Liver (tissue), 9 donors: ENCODE measurements around the gene NKD1. TPM values are rescaled to one million over a fixed set of nuclear protein-coding genes. Genes with fewer than 3 reads are reported as not detected.

Experiments used
- DNase-seq: peaks from one replicate; pipeline ENCODE4 v3.0.0-alpha.2; 2017; ENCODE audit warnings: low spot score
- H3K27ac ChIP-seq, 2 donors: one replicate each; pipeline ENCODE4 v1.7.0; 2013; ENCODE audit warnings: inconsistent platforms in 2 of 2, low read length in 2 of 2, control low read depth in 1 of 2, low read depth in 1 of 2, mild to moderate bottlenecking in 1 of 2
- H3K27me3 ChIP-seq, 4 donors: one replicate each; pipeline versions ENCODE4 v1.6.1 to v1.7.0; 2013; ENCODE audit warnings: low read length in 3 of 4, inconsistent platforms in 1 of 4, mild to moderate bottlenecking in 1 of 4, moderate library complexity in 1 of 4; ENCODE audit not compliant: control insufficient read depth in 4 of 4, insufficient read depth in 4 of 4
- H3K36me3 ChIP-seq, 4 donors: one replicate each; pipeline versions ENCODE4 v1.6.1 to v1.7.0; 2013; ENCODE audit warnings: low read length in 3 of 4, mild to moderate bottlenecking in 3 of 4, low read depth in 1 of 4, moderate library complexity in 1 of 4; ENCODE audit not compliant: control insufficient read depth in 4 of 4, insufficient read depth in 3 of 4
- H3K4me1 ChIP-seq, 4 donors: one replicate each; pipeline versions ENCODE4 v1.6.1 to v1.7.0; 2013; ENCODE audit warnings: low read length in 3 of 4, mild to moderate bottlenecking in 3 of 4, moderate library complexity in 1 of 4; ENCODE audit not compliant: control insufficient read depth in 4 of 4, insufficient read depth in 4 of 4
- H3K4me3 ChIP-seq, 3 donors: one replicate each; pipeline versions ENCODE4 v1.6.1 to v1.7.0; 2013; ENCODE audit warnings: low read length in 3 of 3, control low read depth in 1 of 3, low read depth in 1 of 3, mild to moderate bottlenecking in 1 of 3
- H3K9ac ChIP-seq, 2 donors: one replicate each; pipeline ENCODE4 v1.7.0; 2013; ENCODE audit warnings: low read length in 2 of 2, mild to moderate bottlenecking in 2 of 2, moderate library complexity in 2 of 2, control low read depth in 1 of 2, low read depth in 1 of 2
- H3K9me3 ChIP-seq, 4 donors: one replicate each; pipeline versions ENCODE4 v1.6.1 to v1.7.0; 2013; ENCODE audit warnings: low read length in 3 of 4; ENCODE audit not compliant: control insufficient read depth in 4 of 4
- EGR1 ChIP-seq, 2 donors: IDR thresholded peaks; 2 replicates each; pipeline ENCODE4 v1.6.1; 2016 to 2018; ENCODE audit warnings: antibody characterized with exemption in 2 of 2, low read depth in 2 of 2
- FOXA1 ChIP-seq: IDR thresholded peaks from 2 replicates; pipeline ENCODE4 v1.6.1; 2016; ENCODE audit warnings: antibody characterized with exemption
- FOXA2 ChIP-seq: IDR thresholded peaks from 2 replicates; pipeline ENCODE4 v1.6.1; 2016; ENCODE audit warnings: antibody characterized with exemption
- GABPA ChIP-seq, 2 donors: IDR thresholded peaks in 1 of 2; conservative IDR thresholded peaks in 1 of 2; 2 replicates each; pipeline ENCODE4 v1.6.1; 2016; ENCODE audit warnings: antibody characterized with exemption in 2 of 2, mild to moderate bottlenecking in 1 of 2, moderate library complexity in 1 of 2
- HNF4A ChIP-seq, 2 donors: conservative IDR thresholded peaks; 2 replicates each; pipeline ENCODE4 v1.6.1; 2016; ENCODE audit warnings: antibody characterized with exemption in 2 of 2, mild to moderate bottlenecking in 2 of 2
- HNF4G ChIP-seq: IDR thresholded peaks from 2 replicates; pipeline ENCODE4 v1.6.1; 2016; ENCODE audit warnings: antibody characterized with exemption
- JUND ChIP-seq, 2 donors: IDR thresholded peaks; 2 replicates each; pipeline ENCODE4 v1.6.1; 2016; ENCODE audit warnings: antibody characterized with exemption in 2 of 2
- NR2F2 ChIP-seq: IDR thresholded peaks from 2 replicates; pipeline ENCODE4 v1.6.1; 2016; ENCODE audit warnings: antibody characterized with exemption
- RAD21 ChIP-seq, 2 donors: IDR thresholded peaks; 2 replicates each; pipeline ENCODE4 v1.6.1; 2016; ENCODE audit warnings: antibody characterized with exemption in 2 of 2, mild to moderate bottlenecking in 2 of 2
- RXRA ChIP-seq, 2 donors: IDR thresholded peaks; 2 replicates each; pipeline ENCODE4 v1.6.1; 2017 to 2018; ENCODE audit warnings: antibody characterized with exemption in 2 of 2, mild to moderate bottlenecking in 1 of 2
- SP1 ChIP-seq: IDR thresholded peaks from 2 replicates; pipeline ENCODE4 v1.6.1; 2018; ENCODE audit warnings: antibody characterized with exemption, mild to moderate bottlenecking
- TAF1 ChIP-seq: conservative IDR thresholded peaks from 2 replicates; pipeline ENCODE4 v1.6.1; 2016; ENCODE audit warnings: antibody characterized with exemption, mild to moderate bottlenecking
- YY1 ChIP-seq: IDR thresholded peaks from 2 replicates; pipeline ENCODE4 v1.6.1; 2016; ENCODE audit warnings: antibody characterized with exemption, mild to moderate bottlenecking
- WGBS: extraction: QIAGEN DNeasy Blood & Tissue Kit; methylation state at CpG from one replicate; pipeline ENCODE4 v1.1.7; 2013; 5-methylcytosine and 5-hydroxymethylcytosine counted together
- polyA plus RNA-seq, 2 donors: library from polyadenylated mRNA; stranded (reverse) in 1 of 2; unstranded in 1 of 2; fragments of 200-250 nt in 1 of 2; fragments of >200 nt in 1 of 2; fragmentation: Nextera tagmentation in 1 of 2; extraction: Ambion mirVana in 1 of 2; gene quantifications; one replicate each; pipeline versions ENCODE4 v1.2.1 to v1.2.3, GENCODE V29; 2013 to 2015
- total RNA-seq, 2 donors: library from RNA; depleted of rRNA; stranded (reverse); fragments of >200 nt; gene quantifications; one replicate each; pipeline ENCODE4 v1.2.3, GENCODE V29; 2014
- TF ChIP-seq, protein P1 (sequence below): IDR thresholded peaks from 2 replicates; pipeline ENCODE4 v1.6.1; 2016; ENCODE audit warnings: antibody characterized with exemption
- TF ChIP-seq, protein P2 (sequence below): IDR thresholded peaks from 2 replicates; pipeline ENCODE4 v1.6.1; 2016; ENCODE audit warnings: antibody characterized with exemption
- TF ChIP-seq, protein P3 (sequence below): IDR thresholded peaks from 2 replicates; pipeline ENCODE4 v1.6.1; 2016; ENCODE audit warnings: antibody characterized with exemption, mild to moderate bottlenecking
- TF ChIP-seq, protein P4 (sequence below): IDR thresholded peaks from 2 replicates; pipeline ENCODE4 v1.6.1; 2016; ENCODE audit warnings: antibody characterized with exemption
- TF ChIP-seq, protein P5 (sequence below): fragments of 150-350 bp; IDR thresholded peaks from 2 replicates; pipeline ENCODE4 v1.5.1; 2017; ENCODE audit warnings: improper control_type of control experiment, low read depth, low read length; ENCODE audit not compliant: missing input control
- donor health status: healthy.
- donor health status: healthy.
- donor health status: healthy.
- donor health status: healthy.
- donor health status: healthy.

NKD1 gene
- total and polyA plus RNA-seq, 4 donors = 0.28 to 3.5 (median 0.85) TPM

DNA sequence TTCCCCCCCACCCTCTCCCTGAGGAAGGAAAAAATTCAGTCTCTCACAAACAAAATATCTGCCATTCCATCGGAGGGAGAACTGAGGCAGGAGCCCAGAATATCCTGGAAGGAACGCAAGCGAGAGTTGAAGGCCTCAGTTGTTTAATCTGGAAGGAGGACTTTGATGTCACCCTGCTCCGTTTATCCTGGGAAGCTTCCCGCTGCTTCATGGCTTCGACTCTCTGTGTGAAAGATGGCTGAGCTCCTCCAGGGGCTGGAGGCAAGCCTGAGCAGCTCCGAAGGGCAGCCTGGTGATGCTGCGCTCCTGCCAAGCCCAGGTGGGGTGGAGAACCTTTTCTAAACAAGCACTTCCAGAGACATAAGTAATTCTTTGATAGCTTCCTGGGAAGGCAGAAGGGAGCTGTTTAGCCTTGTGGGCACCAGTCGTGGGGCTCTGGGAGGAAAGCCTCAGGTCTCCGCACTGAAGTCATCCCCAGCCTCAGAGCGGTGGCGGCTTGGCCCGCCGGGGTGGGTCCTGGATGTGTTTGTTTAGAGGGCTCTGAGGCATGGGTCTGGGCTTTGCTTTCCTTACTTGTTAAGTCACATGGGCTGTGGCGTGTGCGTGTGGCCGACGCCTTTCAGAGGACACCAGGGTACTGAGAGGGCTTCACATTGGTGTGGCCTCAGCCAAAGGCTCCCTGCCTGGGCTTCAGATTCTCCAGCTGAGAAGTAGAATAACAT, 7.9 kb downstream of the NKD1 start:
- H3K9me3 ChIP-seq = peaks cover 0 to 2% (median 0%) of the 10 kb centered on the region in 4 donors
- WGBS = 93% methylated on average over 18 of the region's 18 CpGs
- H3K4me3 ChIP-seq = no peak overlapping the region
- no peaks in the 10 kb centered on the region for H3K36me3 ChIP-seq
- no peaks in the 10 kb centered on the region for H3K27me3 ChIP-seq
- DNase-seq = no peak
- no peak for TF ChIP-seq RXRA (IDR thresholded peaks at IDR 0.05)
- TF ChIP-seq, protein P1, sequence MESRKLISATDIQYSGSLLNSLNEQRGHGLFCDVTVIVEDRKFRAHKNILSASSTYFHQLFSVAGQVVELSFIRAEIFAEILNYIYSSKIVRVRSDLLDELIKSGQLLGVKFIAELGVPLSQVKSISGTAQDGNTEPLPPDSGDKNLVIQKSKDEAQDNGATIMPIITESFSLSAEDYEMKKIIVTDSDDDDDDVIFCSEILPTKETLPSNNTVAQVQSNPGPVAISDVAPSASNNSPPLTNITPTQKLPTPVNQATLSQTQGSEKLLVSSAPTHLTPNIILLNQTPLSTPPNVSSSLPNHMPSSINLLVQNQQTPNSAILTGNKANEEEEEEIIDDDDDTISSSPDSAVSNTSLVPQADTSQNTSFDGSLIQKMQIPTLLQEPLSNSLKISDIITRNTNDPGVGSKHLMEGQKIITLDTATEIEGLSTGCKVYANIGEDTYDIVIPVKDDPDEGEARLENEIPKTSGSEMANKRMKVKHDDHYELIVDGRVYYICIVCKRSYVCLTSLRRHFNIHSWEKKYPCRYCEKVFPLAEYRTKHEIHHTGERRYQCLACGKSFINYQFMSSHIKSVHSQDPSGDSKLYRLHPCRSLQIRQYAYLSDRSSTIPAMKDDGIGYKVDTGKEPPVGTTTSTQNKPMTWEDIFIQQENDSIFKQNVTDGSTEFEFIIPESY = no peak
- TF ChIP-seq, protein P2, sequence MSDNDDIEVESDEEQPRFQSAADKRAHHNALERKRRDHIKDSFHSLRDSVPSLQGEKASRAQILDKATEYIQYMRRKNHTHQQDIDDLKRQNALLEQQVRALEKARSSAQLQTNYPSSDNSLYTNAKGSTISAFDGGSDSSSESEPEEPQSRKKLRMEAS = no peak
- no peak for TF ChIP-seq HNF4G
- no peak for TF ChIP-seq RAD21 (IDR thresholded peaks at IDR 0.05)
- TF ChIP-seq TAF1 = no peak
- no peak for TF ChIP-seq YY1
- no peak for TF ChIP-seq NR2F2
- TF ChIP-seq, protein P3, sequence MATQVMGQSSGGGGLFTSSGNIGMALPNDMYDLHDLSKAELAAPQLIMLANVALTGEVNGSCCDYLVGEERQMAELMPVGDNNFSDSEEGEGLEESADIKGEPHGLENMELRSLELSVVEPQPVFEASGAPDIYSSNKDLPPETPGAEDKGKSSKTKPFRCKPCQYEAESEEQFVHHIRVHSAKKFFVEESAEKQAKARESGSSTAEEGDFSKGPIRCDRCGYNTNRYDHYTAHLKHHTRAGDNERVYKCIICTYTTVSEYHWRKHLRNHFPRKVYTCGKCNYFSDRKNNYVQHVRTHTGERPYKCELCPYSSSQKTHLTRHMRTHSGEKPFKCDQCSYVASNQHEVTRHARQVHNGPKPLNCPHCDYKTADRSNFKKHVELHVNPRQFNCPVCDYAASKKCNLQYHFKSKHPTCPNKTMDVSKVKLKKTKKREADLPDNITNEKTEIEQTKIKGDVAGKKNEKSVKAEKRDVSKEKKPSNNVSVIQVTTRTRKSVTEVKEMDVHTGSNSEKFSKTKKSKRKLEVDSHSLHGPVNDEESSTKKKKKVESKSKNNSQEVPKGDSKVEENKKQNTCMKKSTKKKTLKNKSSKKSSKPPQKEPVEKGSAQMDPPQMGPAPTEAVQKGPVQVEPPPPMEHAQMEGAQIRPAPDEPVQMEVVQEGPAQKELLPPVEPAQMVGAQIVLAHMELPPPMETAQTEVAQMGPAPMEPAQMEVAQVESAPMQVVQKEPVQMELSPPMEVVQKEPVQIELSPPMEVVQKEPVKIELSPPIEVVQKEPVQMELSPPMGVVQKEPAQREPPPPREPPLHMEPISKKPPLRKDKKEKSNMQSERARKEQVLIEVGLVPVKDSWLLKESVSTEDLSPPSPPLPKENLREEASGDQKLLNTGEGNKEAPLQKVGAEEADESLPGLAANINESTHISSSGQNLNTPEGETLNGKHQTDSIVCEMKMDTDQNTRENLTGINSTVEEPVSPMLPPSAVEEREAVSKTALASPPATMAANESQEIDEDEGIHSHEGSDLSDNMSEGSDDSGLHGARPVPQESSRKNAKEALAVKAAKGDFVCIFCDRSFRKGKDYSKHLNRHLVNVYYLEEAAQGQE = no peak
- no peak for TF ChIP-seq GABPA (IDR thresholded peaks at IDR 0.05 in 1 of 2, conservative IDR thresholded peaks at IDR 0.05 in 1 of 2)
- TF ChIP-seq FOXA2 = no peak
- no peak for TF ChIP-seq JUND (IDR thresholded peaks at IDR 0.05)
- TF ChIP-seq, protein P4, sequence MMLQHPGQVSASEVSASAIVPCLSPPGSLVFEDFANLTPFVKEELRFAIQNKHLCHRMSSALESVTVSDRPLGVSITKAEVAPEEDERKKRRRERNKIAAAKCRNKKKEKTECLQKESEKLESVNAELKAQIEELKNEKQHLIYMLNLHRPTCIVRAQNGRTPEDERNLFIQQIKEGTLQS = no peak
- no peak for TF ChIP-seq HNF4A (conservative IDR thresholded peaks at IDR 0.05)
- TF ChIP-seq, protein P5, sequence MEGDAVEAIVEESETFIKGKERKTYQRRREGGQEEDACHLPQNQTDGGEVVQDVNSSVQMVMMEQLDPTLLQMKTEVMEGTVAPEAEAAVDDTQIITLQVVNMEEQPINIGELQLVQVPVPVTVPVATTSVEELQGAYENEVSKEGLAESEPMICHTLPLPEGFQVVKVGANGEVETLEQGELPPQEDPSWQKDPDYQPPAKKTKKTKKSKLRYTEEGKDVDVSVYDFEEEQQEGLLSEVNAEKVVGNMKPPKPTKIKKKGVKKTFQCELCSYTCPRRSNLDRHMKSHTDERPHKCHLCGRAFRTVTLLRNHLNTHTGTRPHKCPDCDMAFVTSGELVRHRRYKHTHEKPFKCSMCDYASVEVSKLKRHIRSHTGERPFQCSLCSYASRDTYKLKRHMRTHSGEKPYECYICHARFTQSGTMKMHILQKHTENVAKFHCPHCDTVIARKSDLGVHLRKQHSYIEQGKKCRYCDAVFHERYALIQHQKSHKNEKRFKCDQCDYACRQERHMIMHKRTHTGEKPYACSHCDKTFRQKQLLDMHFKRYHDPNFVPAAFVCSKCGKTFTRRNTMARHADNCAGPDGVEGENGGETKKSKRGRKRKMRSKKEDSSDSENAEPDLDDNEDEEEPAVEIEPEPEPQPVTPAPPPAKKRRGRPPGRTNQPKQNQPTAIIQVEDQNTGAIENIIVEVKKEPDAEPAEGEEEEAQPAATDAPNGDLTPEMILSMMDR = no peak
- no peak for TF ChIP-seq FOXA1
- no peak for TF ChIP-seq SP1
- no peak for TF ChIP-seq EGR1 (IDR thresholded peaks at IDR 0.05; ENCODE audit: low read depth in 2 of 2)
- no peaks in the 10 kb centered on the region for H3K4me1 ChIP-seq
- no peak overlapping the region for H3K9ac ChIP-seq
- H3K27ac ChIP-seq = no peak overlapping the region
